HUES6 (cell line): ENCODE data around the gene EPB41L3.

Source experiments
- H3K27ac ChIP-seq: 2 replicates; pipeline ENCODE4 v1.7.0; 2013; ENCODE audit warnings: low read depth, mild to moderate bottlenecking, low read length, inconsistent platforms
- H3K27me3 ChIP-seq: 2 replicates; pipeline ENCODE4 v1.6.1; 2013; ENCODE audit warnings: low read length; ENCODE audit not compliant: control insufficient read depth, insufficient read depth
- H3K36me3 ChIP-seq: 2 replicates; pipeline ENCODE4 v1.6.1; 2013; ENCODE audit warnings: low read length; ENCODE audit not compliant: control insufficient read depth, insufficient read depth
- H3K4me1 ChIP-seq: 2 replicates; pipeline ENCODE4 v1.6.1; 2013; ENCODE audit warnings: low read length; ENCODE audit not compliant: control insufficient read depth, insufficient read depth
- H3K4me3 ChIP-seq: 2 replicates; pipeline ENCODE4 v1.5.1; 2013; ENCODE audit warnings: low read depth, low read length
- H3K9ac ChIP-seq: one replicate; pipeline ENCODE4 v1.6.1; 2013; ENCODE audit warnings: mild to moderate bottlenecking, low read length
- H3K9me3 ChIP-seq: 2 replicates; pipeline ENCODE4 v1.6.1; 2013; ENCODE audit warnings: low read depth, low read length; ENCODE audit not compliant: control insufficient read depth, insufficient read depth

EPB41L3 gene

GRCh38 chr18:5466256-5466655 is 77.5 kb downstream of the EPB41L3 start:
- H3K4me1 ChIP-seq: no peaks in the 10 kb centered on the region
- H3K27ac ChIP-seq: no peak overlapping the region
- H3K36me3 ChIP-seq: no peaks in the 10 kb centered on the region
- no peak overlapping the region for H3K4me3 ChIP-seq
- no peak overlapping the region for H3K9ac ChIP-seq
- no peaks in the 10 kb centered on the region for H3K9me3 ChIP-seq
- no peaks in the 10 kb centered on the region for H3K27me3 ChIP-seq

- H3K36me3 ChIP-seq: no peaks in the 10 kb centered on the region
- H3K27me3 ChIP-seq: no peaks in the 10 kb centered on the region
- no peaks in the 10 kb centered on the region for H3K4me1 ChIP-seq
- H3K9me3 ChIP-seq: no peaks in the 10 kb centered on the region
- no peak overlapping the region for H3K9ac ChIP-seq
- no peak overlapping the region for H3K4me3 ChIP-seq
- H3K27ac ChIP-seq: no peak overlapping the region
Measured at GRCh38 chr18:5464251-5464650, 79.5 kb downstream of the EPB41L3 start.

GRCh38 chr18:5463831-5464230 is 80.0 kb downstream of the EPB41L3 start:
- no peak overlapping the region for H3K4me3 ChIP-seq
- no peaks in the 10 kb centered on the region for H3K27me3 ChIP-seq
- H3K9me3 ChIP-seq: no peaks in the 10 kb centered on the region
- no peak overlapping the region for H3K9ac ChIP-seq
- no peaks in the 10 kb centered on the region for H3K36me3 ChIP-seq
- no peaks in the 10 kb centered on the region for H3K4me1 ChIP-seq
- H3K27ac ChIP-seq: no peak overlapping the region

- no peak overlapping the region for H3K27ac ChIP-seq
- no peaks in the 10 kb centered on the region for H3K36me3 ChIP-seq
- no peak overlapping the region for H3K9ac ChIP-seq
- no peaks in the 10 kb centered on the region for H3K27me3 ChIP-seq
- H3K4me3 ChIP-seq: no peak overlapping the region
- no peaks in the 10 kb centered on the region for H3K4me1 ChIP-seq
- no peaks in the 10 kb centered on the region for H3K9me3 ChIP-seq
Measured at GRCh38 chr18:5463390-5463789, 80.4 kb downstream of the EPB41L3 start.

GRCh38 chr18:5462227-5462626 is 81.6 kb downstream of the EPB41L3 start:
- Histone ChIP-seq H3K4me1 (peaks cover 6% of the 10 kb centered on the region), H3K27me3 (no peaks in the 10 kb centered on the region), H3K4me3 (no peak overlapping the region), H3K9me3 (no peaks in the 10 kb centered on the region), H3K36me3 (no peaks in the 10 kb centered on the region), H3K27ac (no peak overlapping the region), H3K9ac (no peak overlapping the region)

- H3K9ac ChIP-seq: no peak overlapping the region
- H3K36me3 ChIP-seq: no peaks in the 10 kb centered on the region
- H3K9me3 ChIP-seq: no peaks in the 10 kb centered on the region
- H3K27ac ChIP-seq: no peak overlapping the region
- H3K27me3 ChIP-seq: no peaks in the 10 kb centered on the region
- peaks cover 13% of the 10 kb centered on the region for H3K4me1 ChIP-seq
- no peak overlapping the region for H3K4me3 ChIP-seq
Measured at GRCh38 chr18:5461041-5461440, 82.8 kb downstream of the EPB41L3 start.

GRCh38 chr18:5457462-5457957 is 86.3 kb downstream of the EPB41L3 start:
- Histone ChIP-seq H3K36me3 (no peaks in the 10 kb centered on the region), H3K27ac (no peak overlapping the region), H3K9ac (no peak overlapping the region), H3K4me3 (no peak overlapping the region), H3K27me3 (no peaks in the 10 kb centered on the region), H3K4me1 (peaks cover 13% of the 10 kb centered on the region), H3K9me3 (no peaks in the 10 kb centered on the region)

GRCh38 chr18:5456577-5457461 is 87.0 kb downstream of the EPB41L3 start:
- H3K4me3 ChIP-seq: peak overlapping the region; percentile 36
- no peaks in the 10 kb centered on the region for H3K27me3 ChIP-seq
- no peak overlapping the region for H3K9ac ChIP-seq
- H3K9me3 ChIP-seq: no peaks in the 10 kb centered on the region
- H3K27ac ChIP-seq: no peak overlapping the region
- H3K4me1 ChIP-seq: peaks cover 13% of the 10 kb centered on the region
- H3K36me3 ChIP-seq: no peaks in the 10 kb centered on the region

GRCh38 chr18:5455674-5456073 is 88.1 kb downstream of the EPB41L3 start:
- H3K36me3 ChIP-seq: no peaks in the 10 kb centered on the region
- no peak overlapping the region for H3K4me3 ChIP-seq
- H3K9me3 ChIP-seq: no peaks in the 10 kb centered on the region
- H3K4me1 ChIP-seq: peaks cover 13% of the 10 kb centered on the region
- no peak overlapping the region for H3K27ac ChIP-seq
- H3K9ac ChIP-seq: no peak overlapping the region
- H3K27me3 ChIP-seq: no peaks in the 10 kb centered on the region

GRCh38 chr18:5452943-5453443 is 90.8 kb downstream of the EPB41L3 start:
- H3K27ac ChIP-seq: no peak overlapping the region
- no peaks in the 10 kb centered on the region for H3K27me3 ChIP-seq
- H3K4me3 ChIP-seq: no peak overlapping the region
- H3K36me3 ChIP-seq: no peaks in the 10 kb centered on the region
- peaks cover 13% of the 10 kb centered on the region for H3K4me1 ChIP-seq
- H3K9me3 ChIP-seq: no peaks in the 10 kb centered on the region
- no peak overlapping the region for H3K9ac ChIP-seq

GRCh38 chr18:5451871-5452270 is 91.9 kb downstream of the EPB41L3 start:
- H3K36me3 ChIP-seq: no peaks in the 10 kb centered on the region
- H3K27me3 ChIP-seq: no peaks in the 10 kb centered on the region
- no peaks in the 10 kb centered on the region for H3K9me3 ChIP-seq
- H3K4me3 ChIP-seq: no peak overlapping the region
- H3K9ac ChIP-seq: no peak overlapping the region
- no peak overlapping the region for H3K27ac ChIP-seq
- H3K4me1 ChIP-seq: peaks cover 4% of the 10 kb centered on the region
